HG02884 (cell line): Measurements from ENCODE around the gene ARHGEF11.

Experiments
- ATAC-seq: cut with Tn5 transposase; IDR thresholded peaks from one replicate; pipeline ENCODE4 v1.9.1; 2021; ENCODE audit warnings: mild to moderate bottlenecking, moderate library complexity; ENCODE audit not compliant: unreplicated experiment

The ARHGEF11 gene

GRCh38 chr1:157050836-157051235, 5.3 kb upstream of the ARHGEF11 start:
- no peak for ATAC-seq

- ATAC-seq, result no peak
Observed at GRCh38 chr1:157047062-157047410, 1.5 kb upstream of the ARHGEF11 start.

- ATAC-seq, result no peak
Observed at GRCh38 chr1:157044326-157044725, 1.2 kb downstream of the ARHGEF11 start.

DNA sequence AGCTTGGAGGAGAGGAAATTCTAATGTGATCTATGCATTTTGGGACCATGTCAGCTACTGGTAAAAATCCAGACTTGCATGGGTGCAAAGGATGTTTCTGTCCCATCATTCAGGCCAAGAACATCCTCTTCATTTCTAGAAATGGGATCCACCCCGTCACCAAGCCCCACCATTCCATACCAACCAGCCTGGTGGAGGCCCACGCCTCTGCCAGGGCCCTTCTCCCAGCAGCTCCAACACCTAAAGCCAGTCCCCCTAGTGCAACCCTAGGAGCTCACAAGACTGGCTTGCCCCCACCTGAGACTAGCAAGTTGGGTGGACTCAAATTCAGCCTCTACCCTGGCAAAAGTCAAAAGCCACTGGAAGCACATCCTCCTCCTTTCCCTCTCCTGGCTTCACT, 1.9 kb downstream of the ARHGEF11 start:
- no peak for ATAC-seq

DNA sequence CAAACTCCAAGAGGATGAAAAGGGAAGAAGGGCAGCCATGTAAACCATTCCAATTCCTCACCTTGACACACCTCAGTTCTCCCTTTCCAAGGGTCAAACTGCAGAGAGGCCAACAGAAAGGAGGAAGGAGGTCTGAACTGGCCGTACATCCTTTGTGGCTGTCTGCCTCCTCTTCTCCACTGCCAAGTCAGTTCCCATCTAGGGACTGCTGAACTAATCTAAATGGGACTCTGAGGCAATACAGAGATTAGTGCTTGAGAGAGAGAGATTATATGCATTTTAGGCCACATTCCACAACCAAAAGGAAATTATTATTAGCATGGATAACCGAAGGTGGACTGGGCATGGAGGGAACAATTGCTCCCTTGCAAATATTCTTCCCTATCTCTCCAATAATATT, 2.7 kb downstream of the ARHGEF11 start:
- no peak for ATAC-seq

DNA sequence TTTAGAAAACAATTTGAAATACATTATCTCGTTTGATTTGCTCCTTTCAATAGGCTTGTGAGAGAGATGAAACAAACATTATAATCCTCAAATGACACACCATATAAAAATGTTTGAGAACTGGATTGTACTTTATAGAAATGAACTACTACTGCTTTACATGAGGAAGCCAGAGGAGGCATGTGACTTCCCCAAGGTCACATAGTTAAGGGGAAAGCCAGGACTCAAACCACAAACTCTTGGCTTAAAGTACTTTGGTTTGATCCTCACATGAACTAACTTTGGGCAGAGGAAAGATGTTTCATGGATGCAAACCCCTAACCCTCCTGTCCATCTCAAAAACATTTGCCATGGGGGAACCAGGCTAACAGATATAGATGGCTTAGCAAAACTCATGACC, 4.7 kb downstream of the ARHGEF11 start:
- no peak for ATAC-seq

DNA sequence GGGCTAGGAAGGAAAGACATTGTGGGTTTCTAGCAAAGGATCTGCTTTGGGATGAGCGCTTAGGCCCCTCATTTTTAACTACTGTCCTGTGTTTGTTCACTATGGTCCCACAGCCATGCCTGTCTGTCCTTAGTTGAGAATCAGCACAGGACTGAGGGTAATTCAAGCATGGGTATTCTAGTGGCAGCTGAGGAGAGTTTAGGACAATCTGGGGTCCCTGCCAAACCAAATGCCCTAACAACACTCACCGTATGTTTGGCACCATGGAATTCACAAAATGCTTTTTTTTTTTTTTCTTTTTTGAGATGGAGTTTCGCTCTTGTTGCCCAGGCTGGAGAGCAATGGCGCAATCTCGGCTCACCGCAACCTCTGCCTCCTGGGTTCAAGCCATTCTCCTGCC, 10.4 kb downstream of the ARHGEF11 start:
- ATAC-seq, result no peak

GRCh38 chr1:157034137-157034800, 11.3 kb downstream of the ARHGEF11 start:
- ATAC-seq, result no peak

- ATAC-seq, result no peak
Observed at GRCh38 chr1:157033357-157033876, 12.1 kb downstream of the ARHGEF11 start.

- no peak for ATAC-seq
Observed at GRCh38 chr1:157032303-157032702, 13.2 kb downstream of the ARHGEF11 start.

- no peak for ATAC-seq
Observed at GRCh38 chr1:157030728-157031127, 14.8 kb downstream of the ARHGEF11 start.

DNA sequence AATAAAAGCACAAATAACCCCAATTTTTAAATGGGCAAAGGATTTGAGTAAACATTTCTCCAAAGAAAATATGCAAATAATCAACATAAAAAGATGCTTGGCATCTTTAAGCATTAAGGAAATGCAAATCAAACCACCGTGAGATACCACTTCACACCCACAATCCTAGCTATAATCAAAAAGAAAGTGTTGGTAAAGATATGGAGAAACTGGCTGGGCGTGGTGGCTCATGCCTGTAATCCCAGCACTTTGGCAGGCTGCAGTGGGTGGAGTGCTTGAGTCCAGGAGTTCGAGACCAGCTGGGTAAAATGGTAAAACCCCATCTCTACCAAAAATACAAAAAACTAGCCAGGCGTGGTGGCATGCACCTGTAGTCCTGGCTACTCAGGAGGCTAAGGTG, 16.9 kb downstream of the ARHGEF11 start:
- no peak for ATAC-seq

DNA sequence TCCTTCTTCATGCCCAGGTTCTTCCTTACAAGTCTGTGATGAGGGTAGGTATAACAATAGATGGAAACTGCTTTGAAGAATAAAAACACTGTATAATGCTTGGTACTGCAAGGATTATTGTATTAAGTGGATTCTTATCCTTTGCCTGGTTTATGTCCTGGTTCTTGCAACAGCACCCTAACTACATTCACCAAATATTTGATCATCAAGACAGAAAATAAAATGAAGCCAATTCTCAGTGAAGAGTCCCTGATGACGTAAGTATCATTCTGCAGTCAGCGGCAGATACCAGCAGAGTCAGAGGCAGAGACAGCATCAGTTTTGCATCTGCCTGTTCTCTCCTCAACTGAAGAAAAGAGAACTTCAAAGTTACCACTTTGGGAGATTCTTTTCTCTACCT, 19.7 kb downstream of the ARHGEF11 start:
- no peak for ATAC-seq

DNA sequence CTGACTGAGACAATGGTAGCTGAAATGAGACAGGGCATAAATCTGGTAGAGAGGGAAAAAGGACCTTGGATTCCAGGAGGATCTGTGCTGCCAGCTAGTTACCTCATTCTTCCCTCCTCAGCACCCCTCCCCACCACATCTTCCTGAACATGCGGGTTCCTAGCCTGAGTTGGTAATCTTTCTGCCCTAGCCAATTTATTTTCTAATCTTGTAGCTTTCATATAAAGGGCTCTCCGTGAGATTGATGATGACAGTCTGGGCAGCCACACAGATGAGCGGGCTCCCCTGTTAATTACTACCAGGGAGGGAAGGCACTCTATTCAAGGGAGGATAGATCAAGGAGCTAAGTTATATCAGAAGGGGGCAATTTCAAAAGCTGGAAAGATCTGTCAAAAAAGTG, 20.2 kb downstream of the ARHGEF11 start:
- no peak for ATAC-seq

GRCh38 chr1:157021688-157022087, 23.9 kb downstream of the ARHGEF11 start:
- no peak for ATAC-seq

- ATAC-seq, result no peak
Observed at GRCh38 chr1:157019457-157019856, 26.1 kb downstream of the ARHGEF11 start.

GRCh38 chr1:157011845-157012244, 33.7 kb downstream of the ARHGEF11 start:
- ATAC-seq, result no peak

DNA sequence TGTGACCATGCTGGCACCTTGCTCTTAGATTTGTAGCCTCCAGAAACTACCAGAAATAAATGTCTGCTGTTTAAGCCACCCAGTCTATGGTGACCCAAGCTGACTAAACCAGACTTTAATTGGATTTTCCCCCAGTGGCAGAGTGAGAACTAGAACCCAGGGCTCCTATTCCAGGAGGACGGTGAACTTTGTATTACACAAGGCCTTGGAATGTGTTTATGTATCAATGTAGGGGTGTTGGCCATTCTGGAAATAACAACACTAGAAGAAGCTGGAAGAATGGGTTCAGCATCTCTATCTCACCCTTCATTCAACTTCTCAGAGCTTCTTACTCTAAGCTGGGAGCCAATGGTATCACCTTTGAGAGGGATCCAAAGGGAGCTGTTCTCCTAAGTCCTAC, 37.0 kb downstream of the ARHGEF11 start:
- ATAC-seq, result no peak

DNA sequence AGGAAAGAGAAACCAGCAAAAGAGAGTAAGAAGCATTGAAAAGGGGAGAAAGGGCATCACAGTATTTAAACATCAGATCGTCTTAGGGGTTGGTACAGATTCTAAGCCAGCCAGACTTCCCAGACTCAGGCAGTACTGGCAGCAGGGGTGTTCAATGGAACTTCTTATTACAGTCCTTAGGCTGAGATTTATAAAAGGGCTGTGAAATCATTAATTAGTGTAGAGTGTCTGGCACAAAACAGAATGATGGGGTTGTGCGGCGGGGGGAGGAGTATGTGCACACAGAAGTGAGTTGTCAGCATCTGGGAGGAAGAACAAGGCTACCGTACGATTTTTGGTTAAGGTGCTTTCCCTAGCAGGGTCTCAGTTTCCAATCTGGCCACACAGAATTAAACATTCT, 38.2 kb downstream of the ARHGEF11 start:
- ATAC-seq, result no peak

DNA sequence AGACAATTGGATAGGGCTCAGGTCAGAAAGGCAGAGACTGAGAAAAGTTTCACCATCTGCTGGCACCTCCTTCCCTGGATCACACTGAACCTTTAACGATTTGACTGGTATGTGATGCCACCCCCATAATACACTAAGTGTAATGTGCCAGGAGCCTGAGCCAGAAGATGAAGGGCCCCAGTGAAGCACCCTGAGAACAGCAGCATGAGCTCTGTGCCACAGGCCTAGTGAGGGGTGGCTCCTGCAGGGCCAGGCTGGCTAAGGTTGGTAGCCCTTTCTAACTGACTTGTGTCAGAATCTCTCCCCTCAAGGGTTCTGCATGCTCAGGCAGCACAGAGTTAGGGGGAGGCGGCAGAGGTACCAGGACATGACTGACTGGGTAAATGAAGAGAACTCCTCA, 38.9 kb downstream of the ARHGEF11 start:
- ATAC-seq, result no peak

GRCh38 chr1:157005965-157006364, 39.6 kb downstream of the ARHGEF11 start:
- ATAC-seq, result no peak

DNA sequence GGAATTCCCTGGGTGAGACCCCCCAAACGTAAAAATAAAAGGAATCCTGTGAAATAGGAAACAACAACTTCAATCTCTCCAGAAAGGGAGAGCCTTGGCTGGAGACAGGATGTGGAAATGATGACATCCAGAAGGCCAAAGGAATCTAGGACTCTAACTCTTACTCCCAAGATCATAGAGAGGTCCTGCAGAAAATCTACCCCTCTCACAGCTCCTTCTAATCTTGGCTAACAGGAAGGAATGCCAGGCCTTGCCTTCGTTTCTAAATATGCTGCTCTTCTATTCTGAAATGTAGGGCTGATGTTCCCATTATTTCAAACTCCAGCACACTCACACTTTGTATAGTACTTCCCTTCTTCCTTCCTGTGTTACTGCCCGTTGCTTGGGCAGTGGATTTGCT, 40.7 kb downstream of the ARHGEF11 start:
- no peak for ATAC-seq

- no peak for ATAC-seq
Observed at GRCh38 chr1:157004327-157004726, 41.2 kb downstream of the ARHGEF11 start.
